Left renal pelvis (tissue), 4 donors: Measurements from ENCODE around the gene OR1J4. TPM values are rescaled to one million over a fixed set of nuclear protein-coding genes. Genes with fewer than 3 reads are reported as not detected.
"Not testable (repeated sequence)": the region's sequence is repeated elsewhere in the genome, so short reads cannot be mapped to it uniquely, and the experiment has no call there.

ENCODE experiments used
- DNase-seq, 4 donors: peaks; one replicate each; pipeline ENCODE4 v3.0.0-alpha.2; 2013; ENCODE audit warnings: low read depth in 4 of 4, low spot score in 3 of 4
- polyA plus RNA-seq, 4 donors: library from polyadenylated mRNA; unstranded; fragments of 120-200 nt; gene quantifications; one replicate each; pipeline ENCODE4 v1.2.1, GENCODE V29; 2013; ENCODE audit not compliant: insufficient read length in 4 of 4

Gene OR1J4, protein sequence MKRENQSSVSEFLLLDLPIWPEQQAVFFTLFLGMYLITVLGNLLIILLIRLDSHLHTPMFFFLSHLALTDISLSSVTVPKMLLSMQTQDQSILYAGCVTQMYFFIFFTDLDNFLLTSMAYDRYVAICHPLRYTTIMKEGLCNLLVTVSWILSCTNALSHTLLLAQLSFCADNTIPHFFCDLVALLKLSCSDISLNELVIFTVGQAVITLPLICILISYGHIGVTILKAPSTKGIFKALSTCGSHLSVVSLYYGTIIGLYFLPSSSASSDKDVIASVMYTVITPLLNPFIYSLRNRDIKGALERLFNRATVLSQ
- not detected for polyA plus RNA-seq

DNA sequence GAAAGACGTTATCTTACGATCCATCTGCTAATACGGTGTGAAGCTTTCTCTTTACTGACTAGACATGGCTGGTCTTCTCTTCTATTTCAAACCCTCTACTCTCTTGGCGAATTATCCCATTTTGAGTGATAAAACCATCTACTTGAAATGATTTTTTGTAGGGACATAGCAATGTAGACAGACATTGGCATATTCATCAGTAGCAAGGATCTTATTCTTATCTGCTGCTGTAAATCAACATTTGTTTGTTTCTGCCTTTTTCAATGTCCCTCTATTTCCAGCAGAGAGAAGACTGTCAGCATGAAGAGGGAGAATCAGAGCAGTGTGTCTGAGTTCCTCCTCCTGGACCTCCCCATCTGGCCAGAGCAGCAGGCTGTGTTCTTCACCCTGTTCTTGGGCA lies at the start of gene OR1J4:
Gene OR1J4, plus strand, starts transcription at position 301 of the 400 bp plus-strand sequence. Its CDS starts 0 bp downstream, at position 301.
- DNase-seq = no peak

DNA sequence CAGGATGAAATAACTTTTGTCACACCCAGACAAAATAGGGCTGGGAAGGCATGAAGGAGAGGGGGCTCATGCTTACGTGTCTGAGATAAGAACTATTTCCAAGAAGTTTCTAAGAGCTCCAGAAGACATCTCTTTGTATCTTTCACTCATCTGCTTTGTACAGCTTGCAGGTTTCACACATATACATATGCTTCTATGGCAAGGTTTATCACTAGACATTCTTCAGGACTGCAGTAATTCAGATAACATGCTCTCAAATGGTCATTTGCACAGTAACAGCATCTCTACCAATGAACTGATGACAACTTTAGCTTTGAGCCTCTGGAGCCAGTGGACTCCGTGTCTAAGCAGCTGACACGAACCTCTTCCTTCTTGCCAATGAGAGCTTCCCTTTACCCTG lies 44.4 kb upstream of the OR1J4 start:
- no peak for DNase-seq

DNA sequence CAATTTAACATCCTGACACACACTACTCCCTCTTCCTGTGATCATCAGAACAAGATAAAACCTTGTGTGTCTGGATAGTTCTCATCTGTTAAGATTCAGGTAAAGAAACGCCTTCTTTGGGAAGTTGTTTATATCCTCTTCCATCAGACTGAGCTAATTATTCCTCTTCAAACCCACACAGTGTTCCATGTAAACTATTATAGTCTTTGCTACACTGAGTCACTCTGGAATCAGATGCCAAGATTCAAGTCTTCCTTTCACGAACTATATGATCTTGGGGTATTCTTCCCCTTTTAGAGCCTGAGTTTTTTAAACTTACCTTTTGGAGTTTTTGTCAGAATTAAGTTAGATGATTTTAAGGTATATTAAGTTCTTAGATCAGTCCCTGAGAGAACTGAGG lies 43.2 kb upstream of the OR1J4 start:
- no peak for DNase-seq

DNA sequence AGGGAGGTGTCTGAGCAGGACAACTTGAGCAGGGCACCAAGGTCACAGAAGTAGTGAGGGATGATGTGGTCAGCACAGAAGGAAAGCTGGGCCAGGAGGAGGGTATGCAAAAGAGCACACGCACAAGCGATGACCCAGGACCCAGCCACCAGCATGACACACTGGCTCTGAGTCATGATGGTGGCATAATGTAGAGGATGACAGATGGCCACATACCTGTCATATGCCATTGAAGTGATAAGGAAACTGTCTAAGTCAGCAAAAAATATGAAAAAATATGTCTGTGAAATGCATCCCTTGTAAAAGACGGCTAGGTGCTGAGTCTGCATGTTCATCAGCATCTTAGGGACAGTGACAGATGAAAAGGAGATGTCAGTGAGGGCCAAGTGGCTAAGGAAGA lies 41.6 kb upstream of the OR1J4 start:
- DNase-seq = no peak

DNA sequence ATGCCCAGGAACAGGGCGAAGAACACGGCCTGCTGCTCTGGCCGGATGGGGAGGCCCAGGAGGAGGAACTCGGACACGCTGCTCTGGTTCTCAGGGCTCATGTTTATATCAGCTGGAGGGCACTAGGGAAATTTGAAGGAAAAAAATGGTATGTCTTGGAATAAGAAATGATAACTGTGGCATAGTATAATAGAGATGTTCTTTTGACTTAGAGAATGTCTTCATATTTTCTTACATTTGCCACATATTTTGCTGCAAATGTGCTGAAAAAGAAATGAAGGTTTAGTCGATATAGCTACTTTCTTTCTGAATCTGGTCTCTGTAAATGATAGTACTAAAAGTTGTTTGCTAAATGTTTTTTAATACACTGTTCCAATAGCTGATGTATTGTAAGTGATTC lies 41.1 kb upstream of the OR1J4 start, which contains the start of gene OR1J1:
Gene OR1J1, minus strand, starts transcription at position 101 of the 400 bp plus-strand sequence. Its CDS starts 0 bp downstream, at position 101.
- DNase-seq = no peak

DNA sequence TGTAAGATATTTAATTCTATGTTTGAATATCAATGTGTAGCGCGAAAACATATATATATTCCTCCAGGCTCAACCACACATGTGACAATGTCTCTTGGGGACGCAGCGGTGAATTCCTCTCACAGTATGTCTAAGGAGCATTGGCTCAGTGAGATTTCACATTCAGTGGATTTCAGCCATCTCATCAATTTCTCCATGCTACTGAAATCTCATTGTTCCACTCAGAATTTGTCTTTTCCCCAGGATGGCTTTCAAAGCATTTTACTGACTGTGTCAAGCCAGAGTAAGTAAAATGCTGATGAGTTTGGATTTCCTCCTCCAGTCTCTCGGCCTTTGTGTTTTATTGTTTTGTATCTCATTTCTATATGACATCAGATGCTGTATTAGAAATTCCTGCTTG lies 39.9 kb upstream of the OR1J4 start:
- no peak for DNase-seq

DNA sequence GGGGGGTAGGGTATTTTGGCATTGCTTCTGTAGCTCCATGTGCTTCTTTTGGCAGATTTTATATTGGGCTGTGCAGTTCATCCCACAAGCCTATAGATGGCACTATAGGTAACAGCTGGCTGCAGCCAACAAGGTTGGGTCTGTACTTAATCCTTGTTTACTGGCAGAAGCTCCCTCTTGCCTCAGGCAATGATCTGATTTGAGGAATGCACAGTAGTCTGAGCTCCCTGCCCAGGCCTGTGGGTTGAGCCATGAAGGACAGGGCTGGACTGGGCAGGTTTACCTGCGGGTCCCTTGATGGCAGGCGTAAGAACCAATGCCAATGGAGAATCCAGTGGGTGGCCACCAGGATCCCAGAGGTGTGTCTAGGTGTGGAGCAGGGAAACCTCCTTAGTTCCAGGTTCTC lies 20.1 kb upstream of the OR1J4 start:
- DNase-seq = no peak

DNA sequence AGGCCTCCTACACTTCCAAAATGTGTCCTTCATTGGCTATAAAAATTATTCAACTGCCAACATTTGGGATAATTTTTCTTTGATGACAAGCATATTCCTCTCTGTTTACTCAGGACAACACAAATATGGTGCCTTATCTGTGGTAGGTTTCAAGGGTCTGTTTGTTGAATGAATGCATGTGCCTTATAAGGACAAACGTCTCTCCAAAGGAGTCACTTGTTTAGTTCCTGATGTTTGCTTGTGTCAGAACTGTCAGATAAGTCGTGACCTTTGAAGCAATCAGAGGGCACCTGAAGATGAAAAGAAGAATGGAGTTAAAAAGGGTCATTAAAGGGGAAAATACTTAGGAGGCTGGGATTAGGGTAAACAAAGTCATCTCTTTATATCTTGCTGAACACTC lies 12.0 kb upstream of the OR1J4 start:
- no peak for DNase-seq

DNA sequence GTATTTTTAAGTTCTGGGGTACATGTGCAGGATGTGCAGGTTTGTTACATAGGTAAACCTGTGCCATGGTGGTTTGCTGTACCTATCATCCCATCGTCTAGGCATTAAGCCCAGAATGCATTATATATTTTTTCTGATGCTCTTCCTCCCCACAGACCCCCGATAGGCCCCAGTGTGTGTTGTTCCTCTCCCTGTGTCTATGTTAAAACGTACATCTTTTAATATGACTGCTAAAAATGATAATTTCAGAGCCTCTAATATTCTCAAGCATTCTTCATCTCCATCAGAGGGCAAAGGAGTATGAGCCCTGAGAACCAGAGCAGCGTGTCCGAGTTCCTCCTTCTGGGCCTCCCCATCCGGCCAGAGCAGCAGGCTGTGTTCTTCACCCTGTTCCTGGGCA lies 8.4 kb upstream of the OR1J4 start, which contains the start of gene OR1J2:
Gene OR1J2, plus strand, starts transcription at position 301 of the 400 bp plus-strand sequence. Its CDS starts 0 bp downstream, at position 301.
- DNase-seq = no peak

DNA sequence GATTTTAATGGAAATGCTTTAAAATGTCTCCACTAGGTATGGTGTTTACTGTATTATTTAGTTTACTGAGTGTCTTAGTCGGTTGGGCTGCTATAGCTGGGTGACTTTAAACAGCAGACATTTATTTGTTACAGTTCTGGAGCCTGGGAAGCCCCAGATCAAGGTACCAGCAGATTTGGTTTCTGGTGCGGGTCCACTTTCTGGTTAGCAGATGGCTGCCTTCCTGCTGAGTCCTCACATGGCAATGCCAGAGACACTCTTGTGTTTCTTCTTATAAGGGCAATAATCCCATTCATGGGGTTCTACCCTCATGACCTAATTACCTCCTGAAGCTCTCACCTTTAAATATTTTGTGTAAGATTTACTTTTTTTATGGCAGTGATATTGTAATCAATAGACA lies 715 bp upstream of the OR1J4 start:
- DNase-seq = no peak

DNA sequence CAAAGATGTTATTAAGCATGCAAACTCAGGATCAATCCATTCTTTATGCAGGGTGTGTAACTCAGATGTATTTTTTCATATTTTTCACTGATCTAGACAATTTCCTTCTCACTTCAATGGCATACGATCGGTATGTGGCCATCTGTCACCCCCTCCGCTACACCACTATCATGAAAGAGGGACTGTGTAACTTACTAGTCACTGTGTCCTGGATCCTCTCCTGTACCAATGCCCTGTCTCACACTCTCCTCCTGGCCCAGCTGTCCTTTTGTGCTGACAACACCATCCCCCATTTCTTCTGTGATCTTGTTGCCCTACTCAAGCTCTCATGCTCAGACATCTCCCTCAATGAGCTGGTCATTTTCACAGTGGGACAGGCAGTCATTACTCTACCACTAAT lies 435 bp downstream of the OR1J4 start:
- no peak for DNase-seq

DNA sequence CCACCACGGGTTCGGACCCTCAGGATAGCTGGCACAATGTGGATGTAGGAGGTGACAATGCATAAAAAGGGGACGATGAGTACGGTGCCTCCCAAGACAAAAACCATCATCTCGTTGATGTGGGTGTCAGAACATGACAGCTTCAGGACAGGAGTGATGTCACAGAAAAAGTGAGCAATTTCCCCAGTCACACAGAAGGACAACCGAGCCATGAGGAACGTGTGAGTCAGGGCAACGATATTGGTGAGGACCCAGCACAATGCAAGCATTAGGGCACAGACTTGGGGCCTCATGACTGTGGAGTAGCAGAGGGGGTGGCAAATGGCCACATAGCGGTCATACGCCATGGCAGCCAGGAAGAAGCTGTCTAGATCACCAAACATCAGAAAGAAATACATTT lies 7.7 kb downstream of the OR1J4 start:
- DNase-seq = no peak

DNA sequence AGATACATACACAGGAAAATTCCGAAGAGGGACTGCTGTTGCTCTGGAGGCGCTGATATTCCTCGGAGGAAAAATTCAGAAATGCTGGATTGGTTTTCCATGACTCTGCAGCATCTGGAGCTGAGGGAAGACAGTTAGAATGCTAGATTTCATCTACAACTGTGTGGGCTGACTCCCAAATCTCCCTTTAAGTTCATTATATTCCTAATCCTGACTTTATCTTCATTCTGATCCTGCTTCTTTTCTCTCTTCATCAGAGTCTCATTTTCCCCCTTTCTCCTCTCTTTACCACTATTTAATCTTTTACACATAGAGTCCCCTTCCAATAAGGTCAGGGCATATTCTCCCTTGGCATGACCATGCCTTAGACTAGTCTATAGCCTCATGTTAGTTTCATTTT lies 8.3 kb downstream of the OR1J4 start, which contains the start of gene OR1N1:
Gene OR1N1, minus strand, starts transcription at position 101 of the 400 bp plus-strand sequence. Its CDS starts 0 bp downstream, at position 101.
- DNase-seq = no peak

DNA sequence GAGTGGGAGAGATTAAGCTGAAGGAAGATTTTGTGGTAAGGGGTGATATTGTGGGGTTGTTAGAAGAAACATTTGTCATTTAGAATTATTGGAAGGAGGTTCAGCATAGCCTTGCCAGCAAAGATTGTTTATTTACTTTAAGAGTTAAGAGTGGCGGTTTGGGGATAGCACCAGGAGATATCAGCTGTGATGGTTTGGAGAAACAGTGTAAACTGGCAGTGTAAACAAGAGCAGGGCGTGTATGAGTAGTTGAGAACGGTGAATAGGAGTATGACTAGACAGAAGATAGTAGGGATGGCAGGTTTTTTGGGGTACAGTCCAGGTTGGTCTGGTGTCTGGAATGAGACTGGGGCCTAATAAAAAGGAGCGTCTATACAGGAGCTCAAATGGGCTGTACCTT lies 12.2 kb downstream of the OR1J4 start:
- DNase-seq = not testable (repeated sequence)

DNA sequence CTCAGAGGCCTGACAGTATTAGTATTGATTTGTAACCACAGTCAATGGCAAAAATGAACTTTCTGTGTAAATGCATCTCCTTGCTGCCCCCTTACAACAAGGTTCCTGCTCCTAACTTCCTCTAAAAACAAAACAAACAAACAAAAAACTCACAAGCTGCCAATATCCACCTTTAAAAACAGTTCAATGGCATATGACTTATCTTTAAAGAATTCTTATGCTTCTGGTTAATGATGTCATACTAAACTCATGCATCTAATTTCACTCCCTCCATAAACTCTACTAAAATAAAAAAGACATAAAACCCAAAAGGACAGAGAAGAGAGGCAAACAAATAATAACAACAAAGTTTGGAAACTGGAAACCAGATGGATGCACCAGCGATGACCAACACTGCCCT lies 17.2 kb downstream of the OR1J4 start:
- no peak for DNase-seq

DNA sequence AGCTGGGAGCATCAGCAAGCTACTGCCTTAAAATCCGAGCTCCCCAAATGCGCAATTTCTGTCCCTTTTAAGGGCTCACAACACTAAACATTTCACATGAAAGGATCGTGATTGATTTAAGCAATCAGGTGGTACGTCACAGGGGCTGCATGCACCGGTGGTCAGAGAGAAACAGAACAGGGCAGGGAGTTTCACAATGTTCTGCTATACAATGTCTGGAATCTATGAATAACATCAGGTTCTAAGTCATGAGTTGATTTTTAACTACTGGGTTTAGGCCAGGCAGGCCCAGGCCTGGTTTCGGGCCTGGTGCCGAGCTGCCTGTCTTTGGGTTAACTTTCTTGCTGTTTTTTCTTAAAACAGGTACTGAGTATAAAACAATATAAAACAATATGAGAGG lies 18.1 kb downstream of the OR1J4 start:
- DNase-seq = not testable (repeated sequence)

DNA sequence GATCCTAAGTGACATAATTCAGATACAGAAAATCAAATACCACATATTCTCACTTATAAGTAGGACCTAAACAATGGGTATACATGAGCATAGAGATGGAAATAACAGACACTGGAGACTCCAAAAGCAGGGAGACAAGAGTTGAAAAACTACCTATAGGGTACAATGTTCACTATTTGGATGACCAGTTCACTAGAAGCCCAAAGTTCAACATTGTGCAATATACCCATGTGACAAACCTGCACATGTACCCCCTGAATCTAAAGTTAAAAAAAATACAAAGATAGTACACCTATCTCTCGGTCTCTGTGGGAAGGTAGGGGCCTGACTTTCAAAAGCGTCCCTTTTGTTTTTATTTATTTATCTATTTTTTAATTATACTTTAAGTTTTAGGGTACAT lies 19.8 kb downstream of the OR1J4 start:
- no peak for DNase-seq

DNA sequence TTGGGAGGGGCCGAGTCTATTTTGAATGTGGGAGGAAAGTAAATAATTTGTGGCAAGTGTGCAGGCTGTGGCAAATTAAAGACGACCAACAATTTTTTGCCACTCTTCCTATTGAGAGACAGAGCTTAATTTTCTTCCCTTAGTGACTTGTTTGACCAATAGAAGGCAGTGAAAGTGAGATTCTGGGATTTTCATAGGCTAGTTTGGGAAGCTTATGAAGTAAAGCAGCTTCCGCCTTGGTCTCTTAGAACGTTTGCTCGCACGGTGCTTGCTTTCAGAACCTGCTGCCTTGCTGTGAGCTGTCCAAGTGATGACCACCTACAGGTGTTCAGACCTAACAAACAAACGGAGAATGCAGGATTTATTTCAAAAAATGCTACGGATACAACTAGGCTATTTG lies 27.3 kb downstream of the OR1J4 start:
- no peak for DNase-seq

DNA sequence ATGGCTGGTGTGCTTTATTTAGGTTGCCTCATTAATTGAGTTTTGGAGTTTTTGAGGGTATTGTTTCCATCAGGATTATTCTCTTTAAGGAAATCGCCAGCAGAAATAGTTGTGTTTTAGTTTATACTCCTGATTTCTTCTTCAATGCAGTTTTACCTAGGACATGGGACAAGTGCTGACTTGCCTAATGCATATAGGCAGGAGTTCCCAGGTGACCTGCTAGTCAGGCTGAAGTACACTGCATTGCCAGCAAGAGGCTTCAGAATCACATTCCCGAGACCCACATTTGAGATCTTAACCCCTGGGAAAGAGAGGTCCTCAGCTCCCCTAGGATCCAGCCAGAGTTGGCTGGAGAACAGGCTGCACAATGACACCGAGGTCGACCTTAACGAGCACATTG lies 32.4 kb downstream of the OR1J4 start:
- no peak for DNase-seq

DNA sequence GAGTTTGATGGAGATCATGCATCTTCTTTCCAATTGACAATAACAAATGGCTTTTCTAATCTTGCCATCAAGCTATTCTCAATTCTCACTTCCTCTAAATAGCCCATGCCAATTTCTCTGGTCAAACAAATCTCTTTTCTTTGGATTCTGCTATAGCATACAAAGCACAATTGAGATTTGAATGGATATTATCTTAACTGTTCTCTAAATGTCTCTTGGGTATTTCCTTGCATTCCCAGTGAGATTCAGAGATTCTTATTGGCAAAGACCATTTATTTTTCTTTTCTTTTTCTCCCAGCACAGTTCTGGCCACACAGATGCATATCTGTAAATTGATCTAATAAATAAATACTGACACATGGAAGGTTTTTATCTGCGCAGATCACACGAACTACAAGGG lies 33.9 kb downstream of the OR1J4 start, which contains the start of gene OR1N2:
Gene OR1N2, plus strand, starts transcription at position 301 of the 400 bp plus-strand sequence. CDS start 100 bp downstream, outside the sequence.
- no peak for DNase-seq

DNA sequence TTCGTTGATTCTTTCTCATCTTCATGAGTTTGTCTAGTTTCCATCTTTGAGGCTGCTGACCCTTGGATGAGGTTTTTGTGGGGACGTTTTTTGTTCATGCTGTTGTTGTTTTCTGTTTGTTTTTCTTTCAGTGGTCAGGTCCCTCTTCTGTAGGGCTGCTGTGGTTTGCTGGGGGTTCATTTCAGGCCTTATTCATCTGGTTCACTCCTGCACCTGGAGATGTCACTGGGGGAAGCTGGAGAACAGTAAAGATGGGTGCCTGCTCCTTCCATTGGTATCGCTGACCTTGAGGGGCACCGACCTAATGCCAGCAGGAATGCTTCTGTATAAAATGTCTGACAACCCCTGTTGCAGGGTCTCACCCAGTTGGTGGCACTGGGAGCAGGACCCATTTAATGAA lies 42.5 kb downstream of the OR1J4 start:
- DNase-seq = no peak

DNA sequence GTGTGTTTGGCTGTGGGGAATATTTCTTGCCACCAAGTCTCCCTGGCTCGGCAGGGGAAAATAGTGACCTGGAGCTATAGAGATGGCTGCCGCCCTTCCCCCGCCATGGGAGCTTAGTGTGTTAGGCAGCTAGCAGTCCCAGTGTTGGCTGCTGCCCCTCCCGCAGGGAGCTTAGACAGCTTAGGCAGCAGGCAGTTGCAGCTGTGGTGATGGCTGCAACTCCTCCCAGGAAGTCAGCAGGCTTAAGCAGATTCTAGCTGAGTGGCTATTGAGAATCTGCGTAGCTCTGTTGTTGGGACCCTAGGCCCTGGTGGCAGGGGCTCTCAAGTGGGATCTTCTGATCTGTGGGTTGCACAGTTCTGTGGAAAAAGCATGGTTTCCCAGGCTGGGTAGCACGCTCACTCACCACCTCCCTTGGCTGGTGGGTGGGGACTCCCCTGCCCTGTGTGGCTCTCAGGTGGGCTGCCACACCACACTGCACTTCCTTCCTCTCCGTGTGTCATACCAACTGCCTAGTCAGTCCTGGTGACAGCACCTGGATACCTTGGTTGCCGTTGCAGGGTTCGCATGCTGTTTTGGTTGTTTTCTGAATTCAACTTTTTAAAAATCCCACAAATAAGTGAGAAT lies 43.3 kb downstream of the OR1J4 start:
- no peak for DNase-seq
